SU-DHL-6 (cell line): ENCODE measurements around the gene CD209.

Experiments used
- H2AFZ ChIP-seq: fragments of 200-600 bp; sonication (generic); 2 replicates; pipeline ENCODE4 v1.6.1; 2014; ENCODE audit warnings: low read depth, mild to moderate bottlenecking, moderate library complexity, mixed read lengths, antibody characterized with exemption, low read length; ENCODE audit not compliant: severe bottlenecking
- H3F3A ChIP-seq: fragments of 200-600 bp; shearing (Covaris generic); 2 replicates; pipeline ENCODE4 v1.6.0; 2016; ENCODE audit warnings: antibody characterized with exemption, mild to moderate bottlenecking; ENCODE audit not compliant: insufficient read depth
- H3K27ac ChIP-seq: fragments of 200-600 bp; sonication (generic); 2 replicates; pipeline ENCODE4 v1.5.1; 2016; ENCODE audit warnings: low read depth, mild to moderate bottlenecking, low read length, moderate library complexity, mixed read lengths
- H3K27me3 ChIP-seq: fragments of 200-600 bp; sonication (generic), shearing (Covaris generic); 2 replicates; pipeline ENCODE4 v1.6.0; 2014; ENCODE audit warnings: mild to moderate bottlenecking, low read length
- H3K36me3 ChIP-seq: fragments of 200-600 bp; sonication (generic); 2 replicates; pipeline ENCODE4 v1.6.1; 2014; ENCODE audit warnings: mild to moderate bottlenecking, low read length, mixed read lengths
- H3K4me2 ChIP-seq: fragments of 300-600, 200-600 bp; shearing (Covaris generic), sonication (generic); 2 replicates; pipeline ENCODE4 v1.6.0; 2014; ENCODE audit warnings: low read length, low read depth, mild to moderate bottlenecking; ENCODE audit not compliant: poor library complexity, severe bottlenecking
- H3K4me3 ChIP-seq: fragments of 200-600 bp; sonication (generic); 2 replicates; pipeline ENCODE4 v1.5.1; 2014; ENCODE audit warnings: antibody characterized with exemption, low read length, mild to moderate bottlenecking, mixed read lengths; ENCODE audit not compliant: insufficient read depth, poor library complexity, severe bottlenecking
- H3K79me2 ChIP-seq: fragments of 200-600 bp; sonication (generic); 2 replicates; pipeline ENCODE4 v1.6.1; 2014; ENCODE audit warnings: mild to moderate bottlenecking, low read length, moderate library complexity; ENCODE audit not compliant: insufficient read depth
- H3K9ac ChIP-seq: fragments of 200-600 bp; sonication (generic); 2 replicates; pipeline ENCODE4 v1.7.0; 2014; ENCODE audit warnings: mild to moderate bottlenecking, low read length
- H3K9me2 ChIP-seq: fragments of 200-600 bp; sonication (generic); replicated peaks from 2 replicates; pipeline ENCODE4 v1.6.1; 2014; ENCODE audit warnings: low read length; ENCODE audit not compliant: insufficient read depth
- H3K9me3 ChIP-seq: fragments of 200-600 bp; sonication (generic); 2 replicates; pipeline ENCODE4 v1.6.1; 2014; ENCODE audit warnings: low read length, mixed read lengths; ENCODE audit not compliant: insufficient read depth
- H4K20me1 ChIP-seq: fragments of 200-600 bp; sonication (generic); 2 replicates; pipeline ENCODE4 v1.6.1; 2014; ENCODE audit warnings: low read depth, mild to moderate bottlenecking, antibody characterized with exemption, low read length, moderate library complexity, mixed read lengths
- EZH2phosphoT487 ChIP-seq: fragments of 200-600 bp; sonication (generic), shearing (Covaris generic); conservative IDR thresholded peaks from 2 replicates; pipeline ENCODE4 v1.6.1; 2018; ENCODE audit warnings: mild to moderate bottlenecking, antibody characterized with exemption, low read length, moderate library complexity, mixed read lengths
- TF ChIP-seq, protein P1 (sequence below): fragments of 200-600 bp; sonication (generic); IDR thresholded peaks from one replicate; pipeline ENCODE4 v1.5.1; 2017; ENCODE audit warnings: antibody characterized with exemption, mild to moderate bottlenecking, low read length, moderate library complexity; ENCODE audit not compliant: insufficient read depth, poor library complexity, severe bottlenecking

The CD209 gene

GRCh38 chr19:7763696-7764095 lies 16.4 kb upstream of the CD209 start:
- Histone ChIP-seq H3K9ac (no peak overlapping the region), H3K79me2 (no peaks in the 10 kb centered on the region)

DNA sequence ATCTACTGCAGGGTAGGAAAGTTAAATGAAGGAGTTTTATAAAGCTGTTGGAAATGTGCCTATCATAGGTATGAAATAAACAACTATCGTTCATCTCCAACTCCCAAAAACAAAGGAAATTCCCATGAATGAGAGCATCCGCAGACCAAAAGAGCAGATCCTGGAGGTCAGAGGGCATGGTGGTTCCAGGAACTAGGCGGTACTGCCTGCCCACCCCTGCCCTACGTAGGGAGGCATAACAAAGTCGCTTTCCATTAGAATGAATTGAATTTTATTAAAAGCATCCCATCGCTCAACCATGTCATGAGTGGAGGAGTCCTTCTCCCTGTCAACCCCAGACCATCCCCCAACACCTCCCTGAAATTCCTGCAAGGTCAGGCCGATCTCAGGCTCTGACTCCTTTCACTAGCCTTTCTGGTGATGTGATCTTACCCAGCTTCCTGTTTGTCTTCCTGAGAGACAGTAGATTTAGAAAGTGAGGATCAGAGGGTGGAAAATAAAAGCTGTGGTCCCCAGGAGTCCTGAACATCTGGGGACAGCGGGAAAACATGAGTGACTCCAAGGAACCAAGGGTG lies 15.5 kb upstream of the CD209 start, which contains the start of gene CLEC4M:
Gene CLEC4M, plus strand, starts transcription at position 525 of the 575 bp plus-strand sequence. Its CDS starts 24 bp downstream, at position 549.
- no peak for TF ChIP-seq EZH2phosphoT487
- TF ChIP-seq, protein P1, sequence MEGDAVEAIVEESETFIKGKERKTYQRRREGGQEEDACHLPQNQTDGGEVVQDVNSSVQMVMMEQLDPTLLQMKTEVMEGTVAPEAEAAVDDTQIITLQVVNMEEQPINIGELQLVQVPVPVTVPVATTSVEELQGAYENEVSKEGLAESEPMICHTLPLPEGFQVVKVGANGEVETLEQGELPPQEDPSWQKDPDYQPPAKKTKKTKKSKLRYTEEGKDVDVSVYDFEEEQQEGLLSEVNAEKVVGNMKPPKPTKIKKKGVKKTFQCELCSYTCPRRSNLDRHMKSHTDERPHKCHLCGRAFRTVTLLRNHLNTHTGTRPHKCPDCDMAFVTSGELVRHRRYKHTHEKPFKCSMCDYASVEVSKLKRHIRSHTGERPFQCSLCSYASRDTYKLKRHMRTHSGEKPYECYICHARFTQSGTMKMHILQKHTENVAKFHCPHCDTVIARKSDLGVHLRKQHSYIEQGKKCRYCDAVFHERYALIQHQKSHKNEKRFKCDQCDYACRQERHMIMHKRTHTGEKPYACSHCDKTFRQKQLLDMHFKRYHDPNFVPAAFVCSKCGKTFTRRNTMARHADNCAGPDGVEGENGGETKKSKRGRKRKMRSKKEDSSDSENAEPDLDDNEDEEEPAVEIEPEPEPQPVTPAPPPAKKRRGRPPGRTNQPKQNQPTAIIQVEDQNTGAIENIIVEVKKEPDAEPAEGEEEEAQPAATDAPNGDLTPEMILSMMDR, result no peak
- Histone ChIP-seq H3K9me3 (peaks cover 19% of the 10 kb centered on the region; the same call in 1 of the 2 replicates), H3K4me2 (no peak within 1 kb of the TSS), H3K27me3 (no peaks in the 10 kb centered on the region), H2AFZ (no peak within 1 kb of the TSS), H3F3A (no peaks in the 10 kb centered on the region), H3K27ac (no peak within 1 kb of the TSS), H3K9ac (no peak within 1 kb of the TSS), H3K79me2 (no peaks in the 10 kb centered on the region), H3K4me3 (no peak within 1 kb of the TSS), H3K9me2 (no peaks in the 10 kb centered on the region), H4K20me1 (no peaks in the 10 kb centered on the region), H3K36me3 (no peaks in the 10 kb centered on the region)

More at GRCh38 chr19:7763696-7764095, 16.4 kb upstream of the CD209 start:
- no peaks in the 10 kb centered on the region for H3F3A ChIP-seq
- no peaks in the 10 kb centered on the region for H3K27me3 ChIP-seq
- no peaks in the 10 kb centered on the region for H4K20me1 ChIP-seq
- H3K4me3 ChIP-seq, result no peak overlapping the region
- H2AFZ ChIP-seq, result no peak overlapping the region
- H3K9me2 ChIP-seq, result no peaks in the 10 kb centered on the region
- peaks cover 10% of the 10 kb centered on the region; the same call in 1 of the 2 replicates for H3K9me3 ChIP-seq
- no peaks in the 10 kb centered on the region for H3K36me3 ChIP-seq
- H3K27ac ChIP-seq, result no peak overlapping the region
- H3K4me2 ChIP-seq, result no peak overlapping the region
- no peak for TF ChIP-seq EZH2phosphoT487
- TF ChIP-seq, protein P1, result no peak

- no peaks in the 10 kb centered on the region for H3K36me3 ChIP-seq
- H3K4me3 ChIP-seq, result no peak overlapping the region
- H3F3A ChIP-seq, result no peaks in the 10 kb centered on the region
- no peaks in the 10 kb centered on the region for H3K79me2 ChIP-seq
- H3K27ac ChIP-seq, result no peak overlapping the region
- H3K27me3 ChIP-seq, result no peaks in the 10 kb centered on the region
- H3K9me2 ChIP-seq, result no peaks in the 10 kb centered on the region
- H2AFZ ChIP-seq, result no peak overlapping the region
- H4K20me1 ChIP-seq, result no peaks in the 10 kb centered on the region
- no peak overlapping the region for H3K4me2 ChIP-seq
- H3K9me3 ChIP-seq, result peaks cover 29% of the 10 kb centered on the region; the same call in 1 of the 2 replicates
- TF ChIP-seq, protein P1, result no peak
- no peak for TF ChIP-seq EZH2phosphoT487
- no peak overlapping the region for H3K9ac ChIP-seq
These were observed 11.8 kb upstream of the CD209 start for GRCh38 chr19:7759156-7759555.
